AG20443 (cell line): Measurements from ENCODE around the gene PPP1R1A.

Source experiments
- DNase-seq: peaks from one replicate; pipeline ENCODE4 v3.0.0; 2012; ENCODE audit warnings: low spot score, mixed read lengths

PPP1R1A gene

DNA sequence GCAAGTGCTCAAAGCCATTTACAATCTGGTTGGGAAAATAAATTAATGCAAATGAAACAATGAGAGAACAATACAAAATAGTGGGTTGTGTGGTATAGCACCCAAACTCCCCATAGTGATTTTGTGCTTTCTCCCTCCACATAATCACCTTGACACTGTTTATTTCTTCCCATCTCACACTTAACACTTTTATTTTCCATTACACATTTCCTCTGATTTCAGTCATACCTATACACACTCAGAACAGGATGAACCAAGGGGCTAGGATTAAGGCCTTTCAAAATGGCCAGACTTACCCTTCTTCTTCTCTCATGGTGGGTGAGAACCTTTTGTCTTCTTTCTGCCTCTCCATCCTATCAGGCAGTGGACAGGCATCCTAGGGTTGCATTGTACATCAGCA lies 53.0 kb downstream of the PPP1R1A start:
- no peak for DNase-seq

DNA sequence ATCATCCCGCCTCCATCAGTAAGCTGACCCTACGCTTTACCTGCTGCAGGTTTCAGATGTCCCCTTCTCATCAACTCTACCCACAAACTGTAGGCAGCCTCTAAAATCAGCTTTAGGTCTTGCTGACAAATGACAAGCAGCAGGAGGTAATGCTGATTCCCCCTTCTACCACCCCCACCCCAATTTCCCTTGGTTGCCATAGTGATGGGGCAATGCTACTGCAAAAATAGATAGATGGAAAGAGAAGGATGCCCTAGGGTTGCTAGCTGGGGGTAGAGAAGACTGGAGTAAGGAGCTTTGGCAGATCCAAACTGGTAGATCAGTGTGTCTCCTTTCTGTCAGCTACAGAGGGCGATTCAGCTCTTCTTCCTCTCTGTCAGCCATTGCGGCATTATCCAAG lies 58.9 kb downstream of the PPP1R1A start:
- DNase-seq = no peak
